PC-9 (cell line): ENCODE data around the gene OR11A1. TPM values are rescaled to one million over a fixed set of nuclear protein-coding genes. Genes with fewer than 3 reads are reported as not detected.
A peak's percentile ranks its signal among the peaks of the same experiment; 100 is the strongest.

ENCODE experiments used
- BruUV-seq: library from RNA; stranded (reverse); fragments of 400-500 nt; replicated peaks from 2 replicates; lab custom pipeline; 2021; lab: Mats Ljungman, UMichigan
- CTCF ChIA-PET: fragments of 300-600 bp; sonication (Branson Sonifier 250); formaldehyde crosslinking; loops from one replicate; lab custom pipeline; 2022; ENCODE audit warnings: antibody characterized with exemption; lab: Charles Lee
- POLR2A ChIA-PET: fragments of 300-600 bp; sonication (Branson Sonifier 250); formaldehyde crosslinking; loops from one replicate; lab custom pipeline; 2022; ENCODE audit warnings: antibody characterized with exemption; ENCODE audit not compliant: unreplicated experiment; lab: Charles Lee
- DNase-seq, 2 experiments: peaks; one replicate each; pipeline versions ENCODE4 v3.0.0 to v3.0.0-alpha.2; 2015 to 2022; ENCODE audit warnings: mixed read lengths in 1 of 2
- H2AFZ ChIP-seq: fragments of 200-600 bp; sonication (generic); 2 replicates; pipeline ENCODE4 v1.8.1; 2017; ENCODE audit warnings: antibody characterized with exemption
- H3F3A ChIP-seq: fragments of 200-600 bp; sonication (generic); 2 replicates; pipeline ENCODE4 v1.8.1; 2017; ENCODE audit warnings: antibody characterized with exemption, mild to moderate bottlenecking, low read depth; ENCODE audit not compliant: insufficient read depth
- H3K27ac ChIP-seq: fragments of 200-600 bp; sonication (generic); 2 replicates; pipeline ENCODE4 v1.6.1; 2016; ENCODE audit warnings: mixed run types
- H3K27me3 ChIP-seq: fragments of 200-600 bp; sonication (generic); 2 replicates; pipeline ENCODE4 v1.6.1; 2016; ENCODE audit warnings: low read depth, mixed run types; ENCODE audit not compliant: insufficient read depth
- H3K36me3 ChIP-seq: fragments of 200-600 bp; sonication (generic); 2 replicates; pipeline ENCODE4 v1.6.1; 2016; ENCODE audit warnings: low read depth, mixed run types
- H3K4me1 ChIP-seq: fragments of 200-600 bp; sonication (generic); replicated peaks from 2 replicates; pipeline ENCODE4 v1.6.1; 2016; ENCODE audit warnings: mixed run types; ENCODE audit not compliant: insufficient read depth
- H3K4me2 ChIP-seq: fragments of 200-600 bp; sonication (generic); 2 replicates; pipeline ENCODE4 v1.6.1; 2017; ENCODE audit warnings: mixed run types
- H3K4me3 ChIP-seq: fragments of 200-600 bp; sonication (generic); 2 replicates; pipeline ENCODE4 v1.6.1; 2016; ENCODE audit warnings: mixed run types
- H3K79me2 ChIP-seq: fragments of 200-600 bp; sonication (generic); 2 replicates; pipeline ENCODE4 v1.6.1; 2017; ENCODE audit warnings: low read depth, mixed run types
- H3K9me2 ChIP-seq: fragments of 200-600 bp; sonication (generic); 2 replicates; pipeline ENCODE4 v1.8.1; 2017; ENCODE audit warnings: mild to moderate bottlenecking; ENCODE audit not compliant: insufficient read depth
- H3K9me3 ChIP-seq: fragments of 200-600 bp; sonication (generic); 2 replicates; pipeline ENCODE4 v1.8.1; 2016; ENCODE audit warnings: low read depth; ENCODE audit not compliant: insufficient read depth
- H4K20me1 ChIP-seq: fragments of 200-600 bp; sonication (generic); 2 replicates; pipeline ENCODE4 v1.8.1; 2017; ENCODE audit not compliant: insufficient read depth
- CTCF ChIP-seq: fragments of 200-600 bp; sonication (generic); conservative IDR thresholded peaks from 2 replicates; pipeline ENCODE4 v1.6.1; 2017; ENCODE audit warnings: mixed run types, antibody characterized with exemption, mild to moderate bottlenecking, moderate library complexity
- EZH2 ChIP-seq: fragments of 200-600 bp; sonication (generic); IDR thresholded peaks from 2 replicates; pipeline ENCODE4 v1.8.0; 2017; ENCODE audit warnings: antibody characterized with exemption, low read depth
- intact Hi-C: fragments of 100-400 bp; cut with micrococcal nuclease; formaldehyde crosslinking; loops from one replicate; pipeline ENCODE4 v1.10.0; 2022; ENCODE audit not compliant: unreplicated experiment
- total RNA-seq: library from RNA; stranded (reverse); gene quantifications from 2 replicates; pipeline ENCODE4 v1.2.3, GENCODE V29; 2021

The OR11A1 gene
- total RNA-seq, 1 experiment from 2014 or later = not detected

DNA sequence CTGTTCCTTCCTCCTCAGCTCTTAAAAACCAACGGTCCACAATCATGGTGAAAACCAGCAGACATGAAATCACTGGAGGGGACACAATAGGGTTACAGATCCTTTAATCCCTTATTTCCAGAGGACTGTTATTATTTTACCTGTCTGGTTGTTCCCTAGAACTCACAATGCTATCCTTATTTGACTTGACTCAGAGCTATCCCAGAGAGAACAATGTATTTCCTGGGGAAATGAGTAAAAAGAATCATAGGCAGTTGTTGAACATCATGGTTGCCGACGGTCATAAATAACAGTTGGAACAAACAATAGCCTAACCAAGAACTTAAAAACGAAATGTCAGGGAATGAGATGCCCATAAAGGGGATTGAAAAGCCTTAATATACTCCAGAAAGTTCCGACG lies 9.4 kb upstream of the OR11A1 start:
- no peak overlapping the region for H2AFZ ChIP-seq
- H3K4me3 ChIP-seq = no peak overlapping the region
- H4K20me1 ChIP-seq = no peaks in the 10 kb centered on the region
- no TSS peak for BruUV-seq
- no peaks in the 10 kb centered on the region for H3K9me2 ChIP-seq
- ChIA-PET CTCF (no interaction called here), POLR2A (no interaction called here)
- H3K9me3 ChIP-seq = no peaks in the 10 kb centered on the region
- intact Hi-C loops = no loop called here
- H3K36me3 ChIP-seq = no peaks in the 10 kb centered on the region
- H3K27ac ChIP-seq = no peak overlapping the region
- H3K4me2 ChIP-seq = no peak overlapping the region
- TF ChIP-seq EZH2 (no peak), CTCF (no peak)
- no peaks in the 10 kb centered on the region; the same call in 1 of the 2 replicates for H3K27me3 ChIP-seq
- H3K79me2 ChIP-seq = no peaks in the 10 kb centered on the region
- H3F3A ChIP-seq = no peaks in the 10 kb centered on the region
- DNase-seq = no peak
- H3K4me1 ChIP-seq = no peaks in the 10 kb centered on the region

- ChIA-PET CTCF (no interaction called here), POLR2A (no interaction called here)
- H3K4me2 ChIP-seq = no peak overlapping the region
- H3K27ac ChIP-seq = no peak overlapping the region
- no TSS peak for BruUV-seq
- no peaks in the 10 kb centered on the region for H3F3A ChIP-seq
- no peaks in the 10 kb centered on the region for H3K36me3 ChIP-seq
- no peaks in the 10 kb centered on the region for H3K9me2 ChIP-seq
- no peak for DNase-seq
- TF ChIP-seq EZH2 = no peak
- TF ChIP-seq CTCF = no peak
- no peaks in the 10 kb centered on the region for H4K20me1 ChIP-seq
- no peak overlapping the region for H2AFZ ChIP-seq
- H3K79me2 ChIP-seq = no peaks in the 10 kb centered on the region
- H3K4me1 ChIP-seq = no peaks in the 10 kb centered on the region
- no peaks in the 10 kb centered on the region for H3K9me3 ChIP-seq
- intact Hi-C loops = no loop called here
- H3K4me3 ChIP-seq = no peak overlapping the region
- H3K27me3 ChIP-seq = no peaks in the 10 kb centered on the region; the same call in 1 of the 2 replicates
Measured at GRCh38 chr6:29465801-29466200, 8.9 kb upstream of the OR11A1 start.

DNA sequence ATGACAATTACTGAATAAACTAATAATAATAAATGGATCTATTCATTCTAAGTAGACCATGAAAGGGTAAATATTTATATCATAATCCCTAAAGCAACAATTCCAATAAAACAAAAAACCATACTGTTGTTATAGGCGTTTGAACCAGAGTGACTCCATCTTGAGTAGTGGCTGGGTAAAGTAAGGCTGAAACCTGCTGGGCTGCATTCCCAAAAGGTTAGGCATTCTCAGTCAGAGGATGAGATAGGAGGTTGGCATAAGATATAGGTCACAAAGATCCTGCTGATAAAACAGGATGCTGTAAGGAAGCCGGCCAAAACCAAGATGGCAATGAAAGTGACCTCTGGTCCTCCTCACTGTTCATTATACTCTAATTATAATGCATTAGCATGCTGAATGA lies 8.4 kb upstream of the OR11A1 start:
- H3K4me3 ChIP-seq = no peak overlapping the region
- POLR2A ChIA-PET = no interaction called here
- peak; percentile 16 to 50 for DNase-seq
- H3K9me2 ChIP-seq = no peaks in the 10 kb centered on the region
- no peak for TF ChIP-seq EZH2
- TF ChIP-seq CTCF = no peak
- no peak overlapping the region for H2AFZ ChIP-seq
- no peaks in the 10 kb centered on the region; the same call in 1 of the 2 replicates for H3K27me3 ChIP-seq
- H4K20me1 ChIP-seq = no peaks in the 10 kb centered on the region
- CTCF ChIA-PET = no interaction called here
- intact Hi-C loops = no loop called here
- H3K9me3 ChIP-seq = no peaks in the 10 kb centered on the region
- no peak overlapping the region for H3K27ac ChIP-seq
- H3K36me3 ChIP-seq = no peaks in the 10 kb centered on the region
- no TSS peak for BruUV-seq
- H3K4me2 ChIP-seq = no peak overlapping the region
- no peaks in the 10 kb centered on the region for H3K79me2 ChIP-seq
- H3F3A ChIP-seq = no peaks in the 10 kb centered on the region
- H3K4me1 ChIP-seq = no peaks in the 10 kb centered on the region
